Measurements from ENCODE around the gene EEIG1.

Gene EEIG1

GRCh38 chr9:127937388-127938297 lies 43.1 kb downstream of the EEIG1 start, which contains the start of gene DPM2:
DPM2 (minus strand) TSS chr9:127937854; CDS start chr9:127937820, 34 bp downstream.
- peak; percentile 86 to 89 for DNase-seq

DNA sequence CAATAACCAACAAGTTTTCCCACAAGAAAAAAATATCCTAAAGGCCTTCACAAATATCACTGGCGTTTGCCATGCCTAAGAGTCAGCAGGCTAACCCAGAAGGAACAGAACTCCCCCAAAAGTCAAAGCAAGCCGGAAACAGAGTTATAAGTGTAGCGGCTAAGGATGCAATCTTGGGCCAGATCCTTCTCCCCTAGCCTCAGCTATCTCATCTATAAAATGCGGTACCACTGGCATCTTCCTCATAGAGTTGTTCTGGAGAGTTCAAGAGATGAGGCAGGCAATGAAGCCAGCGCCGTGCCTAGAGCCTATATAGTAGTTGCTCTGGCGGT lies 43.8 kb downstream of the EEIG1 start:
- DNase-seq = no peak

DNA sequence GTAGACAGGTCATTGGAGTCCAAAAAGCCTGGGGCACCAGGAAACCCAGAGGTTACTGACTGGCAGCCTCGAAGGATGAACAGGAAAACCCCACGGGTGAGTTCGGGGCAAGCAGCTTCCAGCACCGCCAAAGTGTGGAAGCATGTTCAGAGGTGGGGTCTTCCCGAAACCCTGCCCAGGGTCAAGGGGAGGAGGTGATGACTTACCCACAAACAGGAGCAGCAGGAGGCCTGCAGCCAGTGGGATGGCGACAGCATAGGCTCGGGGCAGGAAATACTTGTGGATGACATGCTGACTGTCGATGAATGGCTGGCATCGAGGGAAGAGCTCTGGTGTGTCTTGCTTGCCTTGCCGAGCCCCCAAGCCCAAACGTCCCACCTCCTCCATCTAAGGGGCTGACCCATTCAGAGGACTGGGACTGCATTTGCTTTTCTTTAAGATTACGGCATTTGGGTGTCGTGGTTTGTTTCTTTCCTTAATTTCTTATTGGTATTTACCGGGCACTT lies 44.4 kb downstream of the EEIG1 start:
- DNase-seq = no peak

DNA sequence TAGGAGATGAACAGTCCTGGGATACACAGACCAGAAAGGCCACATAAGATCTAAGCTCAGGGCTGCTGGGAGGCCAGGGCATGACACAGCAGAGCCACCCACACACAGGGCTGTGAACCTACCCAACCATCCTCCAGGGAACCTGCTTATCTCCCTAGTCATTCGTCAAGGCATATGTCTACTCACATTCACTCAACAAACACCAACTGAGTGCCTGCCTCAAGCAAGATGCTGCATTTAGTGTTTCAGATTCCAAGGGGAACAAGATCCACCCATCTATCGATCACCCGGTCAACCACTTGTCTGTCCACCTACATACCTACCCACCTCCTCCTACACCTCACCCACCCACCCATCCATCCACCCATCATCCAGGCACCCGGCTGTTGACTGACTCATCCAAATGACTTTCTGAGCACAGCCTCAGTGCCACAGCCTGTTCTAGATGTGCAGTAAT lies 45.0 kb downstream of the EEIG1 start:
- DNase-seq = no peak

DNA sequence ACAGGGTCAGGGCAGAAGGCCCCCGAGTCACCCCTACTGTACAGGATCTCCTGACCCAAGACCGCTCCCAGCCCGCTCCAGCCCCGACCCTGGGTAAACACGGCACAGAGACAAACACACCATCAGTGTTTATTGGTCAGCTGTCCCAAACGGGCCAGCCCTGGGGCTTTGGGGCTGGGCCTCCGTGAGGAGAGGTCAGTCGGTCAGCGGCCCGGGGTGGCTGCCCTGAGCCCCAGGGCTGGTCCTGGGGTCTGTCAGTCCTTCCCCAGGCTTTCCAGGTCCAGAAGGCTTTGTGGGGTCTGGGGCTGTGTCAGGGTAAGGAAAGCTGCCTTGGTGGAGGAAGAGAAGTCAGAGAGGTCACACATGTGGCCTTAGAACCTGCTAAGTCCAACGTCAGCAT lies 45.8 kb downstream of the EEIG1 start:
- no peak for DNase-seq

- no peak for DNase-seq
These were observed 46.5 kb downstream of the EEIG1 start for GRCh38 chr9:127934248-127934647.

DNA sequence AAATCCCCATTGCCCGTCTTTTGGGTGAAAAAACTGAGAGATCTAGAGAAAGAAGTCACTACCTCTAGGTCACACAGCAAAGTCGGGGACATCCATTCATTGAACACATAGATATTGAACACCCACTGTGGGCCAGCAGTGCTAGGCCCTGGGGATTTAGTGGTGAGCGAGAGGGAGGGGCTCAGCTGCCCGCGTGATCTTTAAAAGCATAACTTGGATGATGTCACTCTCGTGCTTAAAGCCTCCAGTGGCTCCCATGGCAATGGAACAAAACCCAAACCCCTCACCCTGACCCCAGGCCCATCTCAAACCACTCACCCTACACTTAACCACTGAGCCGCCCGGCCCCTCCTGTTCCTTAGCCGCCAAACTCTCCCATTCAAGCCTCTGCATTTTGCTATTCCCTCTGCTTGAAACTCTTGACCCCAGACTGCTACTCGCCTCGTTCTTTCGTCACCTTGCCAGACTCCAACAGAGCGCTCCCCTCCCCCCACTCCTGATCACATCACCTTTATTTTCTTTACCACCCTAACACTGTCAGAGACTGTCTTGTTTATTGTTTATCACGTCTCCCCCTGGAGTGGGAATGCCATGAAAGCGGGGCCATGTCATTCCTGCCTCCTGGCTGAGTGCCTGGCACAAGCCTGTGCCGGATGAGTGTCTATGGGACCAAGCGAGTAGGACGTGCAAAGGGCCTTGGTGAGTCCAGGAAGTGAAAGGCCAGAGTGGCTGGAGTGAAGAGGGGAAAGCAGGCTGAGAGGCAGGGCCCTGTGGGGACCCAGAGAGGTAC lies 49.5 kb downstream of the EEIG1 start:
- peak in 1 of 2 donors; percentile 43 for DNase-seq

All from CD4-positive, alpha-beta T cell treated with Interleukin-4 for 1 hour (primary cell).